A549 (cell line): ENCODE measurements around the gene LMAN1L. TPM values are rescaled to one million over a fixed set of nuclear protein-coding genes. Genes with fewer than 3 reads are reported as not detected.

ENCODE experiments used
- ATAC-seq, 2 experiments: fragments of 200-7000 bp in 1 of 2; fragments of >200 bp in 1 of 2; cut with Nextera tagmentation in 1 of 2; cut with Tn5 transposase in 1 of 2; 3 replicates each; pipeline versions ENCODE4 v1.8.0 to v1.9.1; 2018 to 2020; ENCODE audit warnings: mild to moderate bottlenecking in 1 of 2, moderate library complexity in 1 of 2
- CTCF ChIA-PET: fragments of 300-600 bp; sonication (Branson Sonifier 250); formaldehyde crosslinking; extraction: SDS; loops from one replicate; lab custom pipeline; 2021; ENCODE audit warnings: antibody characterized with exemption, inconsistent platforms; lab: Yijun Ruan, JAX
- POLR2A ChIA-PET: fragments of 350-600 bp; formaldehyde crosslinking; extraction: SDS; loops from one replicate; lab custom pipeline; 2021; ENCODE audit warnings: antibody characterized with exemption, inconsistent platforms; lab: Yijun Ruan, JAX
- DNase-seq, 2 experiments: peaks; one replicate each; pipeline versions ENCODE4 v3.0.0 to v3.0.0-alpha.2; 2011 to 2016; ENCODE audit warnings: low read depth in 1 of 2, low spot score in 1 of 2
- FAIRE-seq: peaks from 2 replicates; lab custom pipeline; 2011; peaks lifted over from hg19 to GRCh38; lab: Jason Lieb, UNC
- H3K27ac ChIP-seq, 2 experiments: fragments of >200 bp; sonication (Bioruptor Twin); formaldehyde crosslinking; 3 replicates each; pipeline ENCODE4 v1.5.1; 2016 to 2017
- H3K4me1 ChIP-seq: fragments of >200 bp; sonication (Bioruptor Twin); formaldehyde crosslinking; 3 replicates; pipeline ENCODE4 v1.6.1; 2016
- H3K4me2 ChIP-seq: fragments of >200 bp; sonication (Bioruptor Twin); formaldehyde crosslinking; 3 replicates; pipeline ENCODE4 v1.6.1; 2016
- H3K4me3 ChIP-seq: fragments of >200 bp; sonication (Bioruptor Twin); formaldehyde crosslinking; 3 replicates; pipeline ENCODE4 v1.5.1; 2016
- H3K9me3 ChIP-seq: fragments of >200 bp; sonication (Bioruptor Twin); formaldehyde crosslinking; 3 replicates; pipeline ENCODE4 v1.6.1; 2016
- CEBPB ChIP-seq, 2 experiments: fragments of >200 bp in 1 of 2; sonication (Bioruptor Twin) in 1 of 2; formaldehyde crosslinking in 1 of 2; IDR thresholded peaks; 2 replicates each; pipeline ENCODE4 v1.6.1; 2012 to 2016
- CHD2 ChIP-seq: fragments of 150-350 bp; IDR thresholded peaks from 2 replicates; pipeline ENCODE4 v1.6.1; 2014; ENCODE audit warnings: low read length; ENCODE audit not compliant: partially characterized antibody
- FOXS1 ChIP-seq: fragments of 250-450 bp; sonication (Bioruptor Pico); IDR thresholded peaks from 2 replicates; pipeline ENCODE4 v1.5.0; 2020; ENCODE audit warnings: mild to moderate bottlenecking, moderate library complexity
- GATA3 ChIP-seq: IDR thresholded peaks from 2 replicates; pipeline ENCODE4 v1.6.1; 2012; ENCODE audit warnings: borderline replicate concordance
- HOXB5 ChIP-seq: fragments of 250-450 bp; sonication (Bioruptor Pico); IDR thresholded peaks from 2 replicates; pipeline ENCODE4 v1.5.0; 2020; ENCODE audit warnings: mild to moderate bottlenecking, moderate library complexity
- JUN ChIP-seq, 2 experiments: fragments of >200 bp; sonication (Bioruptor Twin); formaldehyde crosslinking; IDR thresholded peaks; 2 replicates in 1 of 2; 3 replicates in 1 of 2; pipeline ENCODE4 v1.6.1; 2016 to 2017
- MAX ChIP-seq: IDR thresholded peaks from 2 replicates; pipeline ENCODE4 v1.6.1; 2012
- MAZ ChIP-seq: fragments of 150-350 bp; IDR thresholded peaks from 2 replicates; pipeline ENCODE4 v1.6.1; 2014; ENCODE audit warnings: antibody characterized with exemption, low read depth, low read length, borderline replicate concordance
- RARB ChIP-seq: fragments of 250-450 bp; sonication (Bioruptor Pico); IDR thresholded peaks from 2 replicates; pipeline ENCODE4 v1.8.0; 2021; ENCODE audit warnings: mild to moderate bottlenecking, moderate library complexity
- RNF2 ChIP-seq: fragments of 200-600 bp; sonication (generic); IDR thresholded peaks from 2 replicates; pipeline ENCODE4 v1.6.1; 2016; ENCODE audit warnings: low read depth, mild to moderate bottlenecking, antibody characterized with exemption, moderate library complexity, borderline replicate concordance
- SMC3 ChIP-seq: fragments of >200 bp; sonication (Bioruptor Twin); formaldehyde crosslinking; IDR thresholded peaks from 3 replicates; pipeline ENCODE4 v1.6.1; 2018; ENCODE audit warnings: inconsistent platforms
- TFCP2L1 ChIP-seq: fragments of 250-450 bp; sonication (Bioruptor Pico); IDR thresholded peaks from 2 replicates; pipeline ENCODE4 v1.5.0; 2021; ENCODE audit warnings: mild to moderate bottlenecking
- USF2 ChIP-seq: fragments of 450-650 bp; IDR thresholded peaks from 2 replicates; pipeline ENCODE4 v1.6.1; 2014; ENCODE audit warnings: antibody characterized with exemption
- WGBS: methylation state at CpG from one replicate; pipeline ENCODE4 v1.1.6; 2017; ENCODE audit errors: missing lambda C conversion rate; 5-methylcytosine and 5-hydroxymethylcytosine counted together
- polyA plus RNA-seq, 4 experiments: library from polyadenylated mRNA; depleted of rRNA in 3 of 4; stranded (reverse); fragments of >200 nt; fragmentation: RNase III in 1 of 4; extraction: RNeasy Plus Mini Kit Qiagen cat#74134 plus additional on column Dnase treatment in 1 of 4; gene quantifications; 2 replicates in 3 of 4; 3 replicates in 1 of 4; pipeline ENCODE4 v1.2.3, GENCODE V29; 2011 to 2017
- TF ChIP-seq, protein P1 (sequence below): fragments of 250-450 bp; sonication (Bioruptor Pico); IDR thresholded peaks from 2 replicates; pipeline ENCODE4 v1.5.0; 2020; ENCODE audit warnings: low read depth, mild to moderate bottlenecking, moderate library complexity
- TF ChIP-seq, protein P2 (sequence below): fragments of 250-450 bp; sonication (Bioruptor Pico); IDR thresholded peaks from 2 replicates; pipeline ENCODE4 v1.5.0; 2021; ENCODE audit warnings: mild to moderate bottlenecking, moderate library complexity, borderline replicate concordance
- TF ChIP-seq, protein P3 (sequence below): fragments of 150-350 bp; IDR thresholded peaks from 2 replicates; pipeline ENCODE4 v1.6.1; 2014; ENCODE audit warnings: low read depth, mild to moderate bottlenecking, low read length

LMAN1L gene
- polyA plus RNA-seq, 2 of the 4 experiments (the other 2 are of a cell fraction): not detected

DNA sequence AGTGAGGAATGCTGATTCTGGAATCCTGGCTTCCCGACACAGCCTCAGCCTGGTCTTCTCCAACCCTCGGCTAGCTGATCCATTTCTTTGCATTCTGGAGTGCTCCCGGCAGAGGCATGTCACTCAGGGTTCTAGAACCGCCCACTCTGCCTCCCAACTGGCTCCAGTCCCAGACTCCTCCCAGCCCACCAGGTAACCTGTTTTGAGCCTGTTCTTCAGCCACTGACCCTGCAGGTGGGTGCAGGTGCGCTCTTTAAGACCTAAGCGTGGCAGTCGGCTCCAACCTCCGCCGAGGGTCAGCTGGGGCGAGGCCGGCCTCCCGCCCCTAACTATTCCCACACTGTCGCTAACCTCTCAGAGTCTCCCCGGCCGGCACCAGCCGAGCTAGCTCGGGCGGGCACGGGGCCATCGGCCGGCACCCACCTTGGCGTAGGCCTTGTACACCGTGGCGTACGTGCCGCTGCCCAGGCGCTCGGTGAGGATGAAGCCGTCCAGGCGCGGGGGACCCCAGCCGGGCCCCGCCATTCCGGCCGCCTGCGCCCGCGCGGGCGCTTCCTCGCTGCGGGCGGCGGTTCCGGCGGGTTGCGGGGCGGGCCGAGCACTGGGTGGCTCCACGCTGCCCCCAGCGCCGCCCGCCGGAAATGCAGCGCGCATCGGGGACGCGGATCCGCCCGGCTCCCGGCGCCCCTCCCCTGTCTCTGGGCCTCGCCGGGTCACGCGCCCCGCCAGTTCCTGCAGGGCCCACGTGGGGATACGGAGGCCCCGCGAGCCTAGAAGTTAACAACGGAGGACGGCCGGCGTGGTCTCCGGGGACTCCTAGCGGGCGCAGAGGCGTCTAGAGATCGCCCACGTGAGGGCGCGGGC, 30.2 kb downstream of the LMAN1L start, which contains the start of gene ULK3 (continued):
- TF ChIP-seq USF2: peak; percentile 96
- TF ChIP-seq, protein P1, sequence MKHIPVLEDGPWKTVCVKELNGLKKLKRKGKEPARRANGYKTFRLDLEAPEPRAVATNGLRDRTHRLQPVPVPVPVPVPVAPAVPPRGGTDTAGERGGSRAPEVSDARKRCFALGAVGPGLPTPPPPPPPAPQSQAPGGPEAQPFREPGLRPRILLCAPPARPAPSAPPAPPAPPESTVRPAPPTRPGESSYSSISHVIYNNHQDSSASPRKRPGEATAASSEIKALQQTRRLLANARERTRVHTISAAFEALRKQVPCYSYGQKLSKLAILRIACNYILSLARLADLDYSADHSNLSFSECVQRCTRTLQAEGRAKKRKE (CRISPR knock-in tag): 0 out of 2 replicates have a peak, but pooled peaks have one; percentile 48
- TF ChIP-seq FOXS1: peak; percentile 11; the same call in 1 of the 2 replicates
- TF ChIP-seq RARB (CRISPR knock-in tag): no peak

- no peaks in the 10 kb centered on the region for H3K9me3 ChIP-seq
- ATAC-seq (no peak), DNase-seq (no peak), FAIRE-seq (no peak)
- POLR2A ChIA-PET: interaction anchor here (0.6 kb wide), 1 partner anchor 43 kb away, joined by 3 read pairs; no protein-coding TSS in a partner anchor
- H3K4me1 ChIP-seq: peaks cover 13% of the 10 kb centered on the region
- TF ChIP-seq TFCP2L1 (CRISPR knock-in tag) (peak; percentile 81; the same call in 1 of the 2 replicates), HOXB5 (CRISPR knock-in tag) (0 out of 2 replicates have a peak, but pooled peaks have one; percentile 20), RNF2 (peak; percentile 58; the same call in 1 of the 2 replicates), CEBPB (IDR thresholded peaks at IDR 0.05) (no peak), CHD2 (no peak), SMC3 (0 out of 3 replicates have a peak, but pooled peaks have one; percentile 5), GATA3 (no peak)
- TF ChIP-seq, protein P1 (CRISPR knock-in tag): no peak
- TF ChIP-seq, protein P2, sequence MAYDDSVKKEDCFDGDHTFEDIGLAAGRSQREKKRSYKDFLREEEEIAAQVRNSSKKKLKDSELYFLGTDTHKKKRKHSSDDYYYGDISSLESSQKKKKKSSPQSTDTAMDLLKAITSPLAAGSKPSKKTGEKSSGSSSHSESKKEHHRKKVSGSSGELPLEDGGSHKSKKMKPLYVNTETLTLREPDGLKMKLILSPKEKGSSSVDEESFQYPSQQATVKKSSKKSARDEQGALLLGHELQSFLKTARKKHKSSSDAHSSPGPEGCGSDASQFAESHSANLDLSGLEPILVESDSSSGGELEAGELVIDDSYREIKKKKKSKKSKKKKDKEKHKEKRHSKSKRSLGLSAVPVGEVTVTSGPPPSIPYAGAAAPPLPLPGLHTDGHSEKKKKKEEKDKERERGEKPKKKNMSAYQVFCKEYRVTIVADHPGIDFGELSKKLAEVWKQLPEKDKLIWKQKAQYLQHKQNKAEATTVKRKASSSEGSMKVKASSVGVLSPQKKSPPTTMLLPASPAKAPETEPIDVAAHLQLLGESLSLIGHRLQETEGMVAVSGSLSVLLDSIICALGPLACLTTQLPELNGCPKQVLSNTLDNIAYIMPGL (CRISPR knock-in tag): no peak
- WGBS: 35% methylated on average over 16 of the region's 18 CpGs
- CTCF ChIA-PET: interaction anchor here (0.7 to 66.7 kb wide), 11 partner anchors 9 to 465 kb away, joined by 3 to 1908 read pairs (median 4); partner anchors contain the start of genes CPLX3, CSK and LMAN1L
- peak overlapping the region; percentile 89 to 95 for H3K27ac ChIP-seq
- peak overlapping the region; percentile 88 for H3K4me2 ChIP-seq
- H3K4me3 ChIP-seq: peak overlapping the region; percentile 66
Observed at GRCh38 chr15:74843445-74843828, 30.8 kb downstream of the LMAN1L start.

DNA sequence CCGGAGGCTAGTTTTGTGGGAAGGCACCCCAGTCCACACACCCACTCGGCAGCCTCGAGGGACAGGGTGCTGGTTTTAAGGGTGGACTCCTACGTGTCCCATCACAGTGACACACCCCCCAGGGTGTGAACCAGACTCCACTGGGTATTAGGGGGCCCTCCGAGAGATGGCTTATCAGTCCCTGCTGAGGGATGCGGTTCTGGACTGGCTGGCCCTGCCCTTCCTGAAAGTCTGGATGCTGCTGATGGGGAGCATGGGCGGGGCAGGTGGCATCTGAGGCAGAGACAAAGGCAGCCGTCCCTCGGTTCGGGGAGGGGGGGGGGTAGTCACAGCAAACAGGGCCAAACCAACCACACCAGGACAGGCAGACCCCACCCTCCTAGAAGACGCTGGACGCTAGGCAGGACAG, 31.3 kb downstream of the LMAN1L start:
- ChIA-PET CTCF (interaction anchor here (0.7 to 66.7 kb wide), 10 partner anchors 8 to 107 kb away, joined by 3 to 1908 read pairs (median 4); partner anchors contain the start of genes CPLX3, CSK and LMAN1L), POLR2A (interaction anchor here (0.6 kb wide), 1 partner anchor 43 kb away, joined by 3 read pairs; no protein-coding TSS in a partner anchor)
- Histone ChIP-seq H3K4me3 (no peak overlapping the region; the same call in 2 of the 3 replicates), H3K4me2 (peak overlapping the region; percentile 88), H3K27ac (peak overlapping the region; percentile 89 to 95; a peak in 5 of 6 replicates), H3K4me1 (peaks cover 13% of the 10 kb centered on the region), H3K9me3 (no peaks in the 10 kb centered on the region)
- TF ChIP-seq, protein P2 (CRISPR knock-in tag): no peak
- TF ChIP-seq, protein P3, sequence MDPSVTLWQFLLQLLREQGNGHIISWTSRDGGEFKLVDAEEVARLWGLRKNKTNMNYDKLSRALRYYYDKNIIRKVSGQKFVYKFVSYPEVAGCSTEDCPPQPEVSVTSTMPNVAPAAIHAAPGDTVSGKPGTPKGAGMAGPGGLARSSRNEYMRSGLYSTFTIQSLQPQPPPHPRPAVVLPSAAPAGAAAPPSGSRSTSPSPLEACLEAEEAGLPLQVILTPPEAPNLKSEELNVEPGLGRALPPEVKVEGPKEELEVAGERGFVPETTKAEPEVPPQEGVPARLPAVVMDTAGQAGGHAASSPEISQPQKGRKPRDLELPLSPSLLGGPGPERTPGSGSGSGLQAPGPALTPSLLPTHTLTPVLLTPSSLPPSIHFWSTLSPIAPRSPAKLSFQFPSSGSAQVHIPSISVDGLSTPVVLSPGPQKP: no peak
- TF ChIP-seq HOXB5 (CRISPR knock-in tag) (no peak), MAZ (no peak), JUN (IDR thresholded peaks at IDR 0.05) (no peak), MAX (no peak), CHD2 (no peak)
- WGBS: 89% methylated on average over 12 of the region's 12 CpGs
- ATAC-seq: no peak
- FAIRE-seq: no peak
- no peak for DNase-seq
